Measurements from ENCODE around the gene WDR43. TPM values are rescaled to one million over a fixed set of nuclear protein-coding genes. Genes with fewer than 3 reads are reported as not detected.
A peak's percentile ranks its signal among the peaks of the same experiment; 100 is the strongest.

The WDR43 gene
- total and polyA plus RNA-seq, 2 experiments from 2014 or later = 101 to 140 TPM

DNA sequence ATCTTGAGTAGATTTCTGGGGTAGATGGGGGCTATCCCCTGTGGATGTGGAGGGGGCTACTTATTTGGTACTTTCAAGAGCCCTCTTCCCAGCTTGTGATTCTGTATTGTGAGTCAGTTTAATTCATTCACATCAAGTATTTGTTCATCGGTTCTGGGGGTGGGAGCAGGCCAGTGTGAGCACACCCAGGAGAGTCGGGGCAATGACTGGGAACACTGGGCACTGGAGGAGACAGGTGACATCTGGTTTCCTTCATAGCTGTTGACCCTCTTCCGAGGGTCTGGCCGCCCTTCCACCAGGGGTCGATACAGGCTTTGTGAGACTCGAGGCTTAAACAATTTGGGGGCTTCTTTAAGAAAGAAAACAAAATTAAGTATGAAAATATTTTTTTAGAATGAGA lies 84.1 kb downstream of the WDR43 start:
- Histone ChIP-seq H4K20me1 (replicated peaks; ENCODE audit: insufficient read depth) (no peaks in the 10 kb centered on the region), H3K4me2 (no peak overlapping the region), H3K27me3 (ENCODE audit: insufficient read depth) (no peaks in the 10 kb centered on the region), H3K79me2 (replicated peaks; ENCODE audit: insufficient read depth) (no peaks in the 10 kb centered on the region), H3K36me3 (ENCODE audit: insufficient read depth) (no peaks in the 10 kb centered on the region), H2AFZ (no peak overlapping the region), H3K4me3 (no peak overlapping the region), H3K9me2 (ENCODE audit: insufficient read depth) (no peaks in the 10 kb centered on the region), H3K4me1 (ENCODE audit: insufficient read depth) (no peaks in the 10 kb centered on the region), H3F3A (replicated peaks; ENCODE audit: low read depth) (no peaks in the 10 kb centered on the region), H3K27ac (ENCODE audit: low read depth) (no peak overlapping the region)
- H3K27me3 Mint-ChIP-seq (ENCODE audit: insufficient read depth, low read depth, poor library complexity) = peaks cover 9% of the 10 kb centered on the region
- ATAC-seq (no peak), DNase-seq (ENCODE audit: low spot score) (no peak)
- H3K4me1 Mint-ChIP-seq = peaks cover 3% of the 10 kb centered on the region
- H3K4me3 Mint-ChIP-seq = no peak overlapping the region
- H3K27ac Mint-ChIP-seq = no peak overlapping the region
- TF ChIP-seq, protein P1, sequence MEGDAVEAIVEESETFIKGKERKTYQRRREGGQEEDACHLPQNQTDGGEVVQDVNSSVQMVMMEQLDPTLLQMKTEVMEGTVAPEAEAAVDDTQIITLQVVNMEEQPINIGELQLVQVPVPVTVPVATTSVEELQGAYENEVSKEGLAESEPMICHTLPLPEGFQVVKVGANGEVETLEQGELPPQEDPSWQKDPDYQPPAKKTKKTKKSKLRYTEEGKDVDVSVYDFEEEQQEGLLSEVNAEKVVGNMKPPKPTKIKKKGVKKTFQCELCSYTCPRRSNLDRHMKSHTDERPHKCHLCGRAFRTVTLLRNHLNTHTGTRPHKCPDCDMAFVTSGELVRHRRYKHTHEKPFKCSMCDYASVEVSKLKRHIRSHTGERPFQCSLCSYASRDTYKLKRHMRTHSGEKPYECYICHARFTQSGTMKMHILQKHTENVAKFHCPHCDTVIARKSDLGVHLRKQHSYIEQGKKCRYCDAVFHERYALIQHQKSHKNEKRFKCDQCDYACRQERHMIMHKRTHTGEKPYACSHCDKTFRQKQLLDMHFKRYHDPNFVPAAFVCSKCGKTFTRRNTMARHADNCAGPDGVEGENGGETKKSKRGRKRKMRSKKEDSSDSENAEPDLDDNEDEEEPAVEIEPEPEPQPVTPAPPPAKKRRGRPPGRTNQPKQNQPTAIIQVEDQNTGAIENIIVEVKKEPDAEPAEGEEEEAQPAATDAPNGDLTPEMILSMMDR (conservative IDR thresholded peaks at IDR 0.05; ENCODE audit: low read depth in 2 of 2) = peak; percentile 27 to 36; a peak in 2 of 4 replicates
- TF ChIP-seq EZH2phosphoT487 (IDR thresholded peaks at IDR 0.05; ENCODE audit: unreplicated experiment) = no peak
- no peaks in the 10 kb centered on the region for H3K36me3 Mint-ChIP-seq (ENCODE audit: low read depth)
- no peaks in the 10 kb centered on the region for H3K9me3 Mint-ChIP-seq

DNA sequence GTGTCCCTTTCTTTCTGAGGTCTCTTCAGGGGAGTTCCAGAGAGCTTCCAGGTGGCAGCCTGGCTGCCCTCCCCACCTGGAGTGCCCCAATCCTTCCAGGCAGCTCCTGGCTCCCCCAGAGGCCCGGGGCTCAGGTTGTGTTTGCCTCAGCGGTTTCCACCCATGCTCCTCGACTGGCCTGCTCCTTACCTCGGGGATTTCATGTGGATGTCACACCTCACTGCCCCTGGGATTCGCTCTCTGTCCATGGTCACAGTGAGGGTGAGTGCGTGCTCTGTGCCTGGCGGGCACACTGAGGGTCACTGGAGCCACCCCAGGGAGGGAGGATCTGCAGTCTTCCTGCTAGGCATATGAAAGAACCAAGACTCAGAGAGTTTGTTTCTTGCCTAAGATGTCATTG lies 84.6 kb downstream of the WDR43 start:
- Histone ChIP-seq H3K9me2 (ENCODE audit: insufficient read depth) (no peaks in the 10 kb centered on the region), H3K27me3 (ENCODE audit: insufficient read depth) (no peaks in the 10 kb centered on the region), H3F3A (replicated peaks; ENCODE audit: low read depth) (no peaks in the 10 kb centered on the region), H3K79me2 (replicated peaks; ENCODE audit: insufficient read depth) (no peaks in the 10 kb centered on the region), H3K36me3 (ENCODE audit: insufficient read depth) (no peaks in the 10 kb centered on the region), H3K4me2 (no peak overlapping the region), H3K4me3 (no peak overlapping the region), H3K27ac (ENCODE audit: low read depth) (no peak overlapping the region), H4K20me1 (replicated peaks; ENCODE audit: insufficient read depth) (no peaks in the 10 kb centered on the region), H3K4me1 (ENCODE audit: insufficient read depth) (no peaks in the 10 kb centered on the region), H2AFZ (no peak overlapping the region)
- Mint-ChIP-seq H3K4me1 (peaks cover 3% of the 10 kb centered on the region), H3K4me3 (no peak overlapping the region), H3K27me3 (ENCODE audit: insufficient read depth, low read depth, poor library complexity) (peaks cover 9% of the 10 kb centered on the region), H3K27ac (no peak overlapping the region), H3K36me3 (ENCODE audit: low read depth) (no peaks in the 10 kb centered on the region), H3K9me3 (no peaks in the 10 kb centered on the region)
- TF ChIP-seq STAT1 (IDR thresholded peaks at IDR 0.05; ENCODE audit: unreplicated experiment) (no peak), NANOG (IDR thresholded peaks at IDR 0.05; ENCODE audit: borderline replicate concordance) (no peak)
- TF ChIP-seq, protein P2, sequence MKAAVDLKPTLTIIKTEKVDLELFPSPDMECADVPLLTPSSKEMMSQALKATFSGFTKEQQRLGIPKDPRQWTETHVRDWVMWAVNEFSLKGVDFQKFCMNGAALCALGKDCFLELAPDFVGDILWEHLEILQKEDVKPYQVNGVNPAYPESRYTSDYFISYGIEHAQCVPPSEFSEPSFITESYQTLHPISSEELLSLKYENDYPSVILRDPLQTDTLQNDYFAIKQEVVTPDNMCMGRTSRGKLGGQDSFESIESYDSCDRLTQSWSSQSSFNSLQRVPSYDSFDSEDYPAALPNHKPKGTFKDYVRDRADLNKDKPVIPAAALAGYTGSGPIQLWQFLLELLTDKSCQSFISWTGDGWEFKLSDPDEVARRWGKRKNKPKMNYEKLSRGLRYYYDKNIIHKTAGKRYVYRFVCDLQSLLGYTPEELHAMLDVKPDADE (IDR thresholded peaks at IDR 0.05) = no peak
- TF ChIP-seq, protein P3, sequence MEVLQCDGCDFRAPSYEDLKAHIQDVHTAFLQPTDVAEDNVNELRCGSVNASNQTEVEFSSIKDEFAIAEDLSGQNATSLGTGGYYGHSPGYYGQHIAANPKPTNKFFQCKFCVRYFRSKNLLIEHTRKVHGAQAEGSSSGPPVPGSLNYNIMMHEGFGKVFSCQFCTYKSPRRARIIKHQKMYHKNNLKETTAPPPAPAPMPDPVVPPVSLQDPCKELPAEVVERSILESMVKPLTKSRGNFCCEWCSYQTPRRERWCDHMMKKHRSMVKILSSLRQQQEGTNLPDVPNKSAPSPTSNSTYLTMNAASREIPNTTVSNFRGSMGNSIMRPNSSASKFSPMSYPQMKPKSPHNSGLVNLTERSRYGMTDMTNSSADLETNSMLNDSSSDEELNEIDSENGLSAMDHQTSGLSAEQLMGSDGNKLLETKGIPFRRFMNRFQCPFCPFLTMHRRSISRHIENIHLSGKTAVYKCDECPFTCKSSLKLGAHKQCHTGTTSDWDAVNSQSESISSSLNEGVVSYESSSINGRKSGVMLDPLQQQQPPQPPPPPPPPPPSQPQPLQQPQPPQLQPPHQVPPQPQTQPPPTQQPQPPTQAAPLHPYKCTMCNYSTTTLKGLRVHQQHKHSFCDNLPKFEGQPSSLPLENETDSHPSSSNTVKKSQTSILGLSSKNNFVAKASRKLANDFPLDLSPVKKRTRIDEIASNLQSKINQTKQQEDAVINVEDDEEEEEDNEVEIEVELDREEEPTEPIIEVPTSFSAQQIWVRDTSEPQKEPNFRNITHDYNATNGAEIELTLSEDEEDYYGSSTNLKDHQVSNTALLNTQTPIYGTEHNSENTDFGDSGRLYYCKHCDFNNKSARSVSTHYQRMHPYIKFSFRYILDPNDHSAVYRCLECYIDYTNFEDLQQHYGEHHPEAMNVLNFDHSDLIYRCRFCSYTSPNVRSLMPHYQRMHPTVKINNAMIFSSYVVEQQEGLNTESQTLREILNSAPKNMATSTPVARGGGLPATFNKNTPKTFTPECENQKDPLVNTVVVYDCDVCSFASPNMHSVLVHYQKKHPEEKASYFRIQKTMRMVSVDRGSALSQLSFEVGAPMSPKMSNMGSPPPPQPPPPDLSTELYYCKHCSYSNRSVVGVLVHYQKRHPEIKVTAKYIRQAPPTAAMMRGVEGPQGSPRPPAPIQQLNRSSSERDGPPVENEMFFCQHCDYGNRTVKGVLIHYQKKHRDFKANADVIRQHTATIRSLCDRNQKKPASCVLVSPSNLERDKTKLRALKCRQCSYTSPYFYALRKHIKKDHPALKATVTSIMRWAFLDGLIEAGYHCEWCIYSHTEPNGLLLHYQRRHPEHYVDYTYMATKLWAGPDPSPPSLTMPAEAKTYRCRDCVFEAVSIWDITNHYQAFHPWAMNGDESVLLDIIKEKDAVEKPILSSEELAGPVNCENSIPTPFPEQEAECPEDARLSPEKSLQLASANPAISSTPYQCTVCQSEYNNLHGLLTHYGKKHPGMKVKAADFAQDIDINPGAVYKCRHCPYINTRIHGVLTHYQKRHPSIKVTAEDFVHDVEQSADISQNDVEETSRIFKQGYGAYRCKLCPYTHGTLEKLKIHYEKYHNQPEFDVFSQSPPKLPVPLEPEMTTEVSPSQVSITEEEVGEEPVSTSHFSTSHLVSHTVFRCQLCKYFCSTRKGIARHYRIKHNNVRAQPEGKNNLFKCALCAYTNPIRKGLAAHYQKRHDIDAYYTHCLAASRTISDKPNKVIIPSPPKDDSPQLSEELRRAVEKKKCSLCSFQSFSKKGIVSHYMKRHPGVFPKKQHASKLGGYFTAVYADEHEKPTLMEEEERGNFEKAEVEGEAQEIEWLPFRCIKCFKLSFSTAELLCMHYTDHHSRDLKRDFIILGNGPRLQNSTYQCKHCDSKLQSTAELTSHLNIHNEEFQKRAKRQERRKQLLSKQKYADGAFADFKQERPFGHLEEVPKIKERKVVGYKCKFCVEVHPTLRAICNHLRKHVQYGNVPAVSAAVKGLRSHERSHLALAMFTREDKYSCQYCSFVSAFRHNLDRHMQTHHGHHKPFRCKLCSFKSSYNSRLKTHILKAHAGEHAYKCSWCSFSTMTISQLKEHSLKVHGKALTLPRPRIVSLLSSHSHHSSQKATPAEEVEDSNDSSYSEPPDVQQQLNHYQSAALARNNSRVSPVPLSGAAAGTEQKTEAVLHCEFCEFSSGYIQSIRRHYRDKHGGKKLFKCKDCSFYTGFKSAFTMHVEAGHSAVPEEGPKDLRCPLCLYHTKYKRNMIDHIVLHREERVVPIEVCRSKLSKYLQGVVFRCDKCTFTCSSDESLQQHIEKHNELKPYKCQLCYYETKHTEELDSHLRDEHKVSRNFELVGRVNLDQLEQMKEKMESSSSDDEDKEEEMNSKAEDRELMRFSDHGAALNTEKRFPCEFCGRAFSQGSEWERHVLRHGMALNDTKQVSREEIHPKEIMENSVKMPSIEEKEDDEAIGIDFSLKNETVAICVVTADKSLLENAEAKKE (CRISPR knock-in tag; IDR thresholded peaks at IDR 0.05) = no peak
- no peak for DNase-seq (ENCODE audit: low spot score)
- peak; percentile 39 for ATAC-seq

All from GM23338 (cell line).